Sigmoid colon (tissue), 7 donors: ENCODE data around the gene PANK4. TPM values are rescaled to one million over a fixed set of nuclear protein-coding genes. Genes with fewer than 3 reads are reported as not detected.

Experiments
- DNase-seq: peaks from one replicate; pipeline ENCODE4 v3.0.0-alpha.2; 2019
- H3K27ac ChIP-seq, 4 donors: fragments of 200-600 bp; sonication (generic); one replicate each; pipeline ENCODE4 v1.5.1; 2016 to 2019; ENCODE audit warnings: mild to moderate bottlenecking in 1 of 4
- H3K27me3 ChIP-seq, 3 donors: fragments of 200-600 bp; sonication (generic); one replicate each; pipeline ENCODE4 v1.5.1; 2019; ENCODE audit warnings: mild to moderate bottlenecking in 1 of 3
- H3K36me3 ChIP-seq, 4 donors: fragments of 200-600 bp; sonication (generic); one replicate each; pipeline ENCODE4 v1.5.1; 2016 to 2019
- H3K4me1 ChIP-seq, 4 donors: fragments of 200-600 bp; sonication (generic); one replicate each; pipeline ENCODE4 v1.5.1; 2017 to 2019
- H3K4me3 ChIP-seq, 4 donors: fragments of 200-600 bp; sonication (generic); one replicate each; pipeline ENCODE4 v1.5.1; 2017 to 2019; ENCODE audit warnings: mild to moderate bottlenecking in 2 of 4, moderate library complexity in 1 of 4
- H3K9me3 ChIP-seq, 4 donors: fragments of 200-600 bp in 3 of 4; sonication (generic) in 3 of 4; one replicate each; pipeline versions ENCODE4 v1.5.1 to v1.6.1; 2013 to 2019
- CTCF ChIP-seq, 4 experiments: fragments of 450-650 bp in 3 of 4; fragments of 200-600 bp in 1 of 4; IDR thresholded peaks; one replicate each; pipeline ENCODE4 v1.5.1; 2016 to 2019; ENCODE audit warnings: antibody characterized with exemption in 4 of 4, mild to moderate bottlenecking in 3 of 4, moderate library complexity in 2 of 4
- EP300 ChIP-seq, 4 donors: sonication (generic); formaldehyde crosslinking; IDR thresholded peaks; one replicate each; pipeline ENCODE4 v1.6.1; 2017; ENCODE audit warnings: antibody characterized with exemption in 4 of 4
- POLR2A ChIP-seq, 2 donors: fragments of 450-650 bp; IDR thresholded peaks; one replicate each; pipeline ENCODE4 v1.6.1; 2016; ENCODE audit warnings: antibody characterized with exemption in 2 of 2, mild to moderate bottlenecking in 2 of 2, moderate library complexity in 2 of 2
- POLR2AphosphoS5 ChIP-seq, 4 donors: sonication (generic); formaldehyde crosslinking; IDR thresholded peaks; one replicate each; pipeline ENCODE4 v1.6.1; 2017; ENCODE audit warnings: antibody characterized with exemption in 4 of 4
- WGBS, 2 donors: extraction: QIAGEN DNeasy Blood & Tissue Kit; methylation state at CpG; one replicate each; pipeline ENCODE4 v1.1.7; 2013; 5-methylcytosine and 5-hydroxymethylcytosine counted together
- intact Hi-C: fragments of 100-400 bp; cut with DNase I; formaldehyde crosslinking; loops from one replicate; pipeline ENCODE4 v1.15.1; 2023
- polyA plus RNA-seq, 3 donors: library from polyadenylated mRNA; stranded (reverse); fragments of 200-250 nt; gene quantifications; one replicate each; pipeline ENCODE4 v1.2.3, GENCODE V29; 2013
- total RNA-seq, 4 donors: library from RNA; depleted of rRNA; stranded (reverse); fragments of >200 nt; gene quantifications; one replicate each; pipeline ENCODE4 v1.1.0, GENCODE V29; 2016
- donor health status: healthy with polysubstance abuse.
- donor health status: Bipolar disorder and iron deficiency.
- donor health status: healthy.

The PANK4 gene
- total and polyA plus RNA-seq, 7 donors: 11.4 to 37.7 (median 25.4) TPM

- no peaks in the 10 kb centered on the region for H3K9me3 ChIP-seq
- no peak overlapping the region for H3K27ac ChIP-seq
- peaks cover 17 to 54% (median 42%) of the 10 kb centered on the region in 3 donors for H3K27me3 ChIP-seq
- intact Hi-C loops: no loop called here
- 29 to 73% methylated on average over 21 of the region's 21 CpGs for WGBS, 2 donors
- no peak for TF ChIP-seq POLR2AphosphoS5 (IDR thresholded peaks at IDR 0.05)
- TF ChIP-seq POLR2A (IDR thresholded peaks at IDR 0.05): no peak
- TF ChIP-seq EP300 (IDR thresholded peaks at IDR 0.05): no peak
- no peak for TF ChIP-seq CTCF (IDR thresholded peaks at IDR 0.05)
- peaks cover 0 to 18% (median 10%) of the 10 kb centered on the region in 4 donors for H3K4me1 ChIP-seq
- peaks cover 18 to 32% (median 21%) of the 10 kb centered on the region in 4 donors for H3K36me3 ChIP-seq
- no peak overlapping the region for H3K4me3 ChIP-seq
- DNase-seq: no peak
These were observed 20.9 kb downstream of the PANK4 start for GRCh38 chr1:2505461-2505994.

GRCh38 chr1:2504949-2505272, 21.5 kb downstream of the PANK4 start:
- H3K36me3 ChIP-seq: peaks cover 11 to 26% (median 15%) of the 10 kb centered on the region in 4 donors
- H3K9me3 ChIP-seq: no peaks in the 10 kb centered on the region
- WGBS, 2 donors: 20 to 55% methylated on average over 22 of the region's 22 CpGs
- peaks cover 0 to 18% (median 10%) of the 10 kb centered on the region in 4 donors for H3K4me1 ChIP-seq
- intact Hi-C loops: no loop called here
- TF ChIP-seq POLR2A (IDR thresholded peaks at IDR 0.05) (no peak), CTCF (IDR thresholded peaks at IDR 0.05) (no peak), POLR2AphosphoS5 (IDR thresholded peaks at IDR 0.05) (no peak), EP300 (IDR thresholded peaks at IDR 0.05) (no peak)
- H3K4me3 ChIP-seq: no peak overlapping the region
- peaks cover 17 to 59% (median 42%) of the 10 kb centered on the region in 3 donors for H3K27me3 ChIP-seq
- no peak overlapping the region for H3K27ac ChIP-seq
- DNase-seq: no peak

- Histone ChIP-seq H3K4me3 (no peak overlapping the region), H3K36me3 (peaks cover 6 to 20% (median 10%) of the 10 kb centered on the region in 4 donors), H3K9me3 (no peaks in the 10 kb centered on the region), H3K27ac (no peak overlapping the region), H3K27me3 (peaks cover 17 to 64% (median 42%) of the 10 kb centered on the region in 3 donors), H3K4me1 (peaks cover 0 to 18% (median 10%) of the 10 kb centered on the region in 4 donors)
- TF ChIP-seq CTCF (IDR thresholded peaks at IDR 0.05): no peak
- TF ChIP-seq POLR2A (IDR thresholded peaks at IDR 0.05): no peak
- TF ChIP-seq POLR2AphosphoS5 (IDR thresholded peaks at IDR 0.05): no peak
- TF ChIP-seq EP300 (IDR thresholded peaks at IDR 0.05): no peak
- intact Hi-C loops: no loop called here
- WGBS, 2 donors: 34 to 60% methylated on average over 36 of the region's 36 CpGs
- DNase-seq: no peak
These were observed 22.0 kb downstream of the PANK4 start for GRCh38 chr1:2504225-2504948.

GRCh38 chr1:2503554-2504224, 22.7 kb downstream of the PANK4 start:
- TF ChIP-seq EP300 (IDR thresholded peaks at IDR 0.05): no peak
- TF ChIP-seq POLR2A (IDR thresholded peaks at IDR 0.05): no peak
- no peak for TF ChIP-seq POLR2AphosphoS5 (IDR thresholded peaks at IDR 0.05)
- TF ChIP-seq CTCF (IDR thresholded peaks at IDR 0.05): no peak
- intact Hi-C loops: no loop called here
- peaks cover 0 to 18% (median 10%) of the 10 kb centered on the region in 4 donors for H3K4me1 ChIP-seq
- H3K9me3 ChIP-seq: no peaks in the 10 kb centered on the region
- WGBS, 2 donors: 36 to 48% methylated on average over 42 of the region's 42 CpGs
- no peak for DNase-seq
- peaks cover 17 to 71% (median 42%) of the 10 kb centered on the region in 3 donors for H3K27me3 ChIP-seq
- H3K4me3 ChIP-seq: no peak overlapping the region
- H3K27ac ChIP-seq: no peak overlapping the region
- H3K36me3 ChIP-seq: peaks cover 0 to 13% (median 4%) of the 10 kb centered on the region in 4 donors
